Stimulated activated naive CD8-positive, alpha-beta T cell treated with anti-CD3 and anti-CD28 coated beads, Interleukin-15, amount 100 ng/mL, for 72 hours (primary cell): ENCODE results near the gene NLRP6.
"Not testable (repeated sequence)": the region's sequence is repeated elsewhere in the genome, so short reads cannot be mapped to it uniquely, and the experiment has no call there.

Experiments used
- ATAC-seq: fragments of 150-1000 bp; cut with Tn5 transposase; 2 replicates; pipeline ENCODE4 v1.10.0; 2021; ENCODE audit warnings: mild to moderate bottlenecking, moderate library complexity
- DNase-seq, 2 donors: peaks; one replicate each; pipeline ENCODE4 v3.0.0; 2021 to 2022
- H3K27ac Mint-ChIP-seq, 2 donors: one replicate each; pipeline ENCODE4 v1.8.0; 2022; ENCODE audit warnings: mild to moderate bottlenecking in 2 of 2, mixed read lengths in 2 of 2, moderate library complexity in 2 of 2
- H3K27me3 Mint-ChIP-seq: one replicate; pipeline ENCODE4 v1.8.0; 2022; ENCODE audit warnings: mixed read lengths
- H3K4me1 Mint-ChIP-seq: one replicate; pipeline ENCODE4 v1.8.0; 2022; ENCODE audit warnings: mild to moderate bottlenecking, mixed read lengths
- H3K4me3 Mint-ChIP-seq, 2 donors: one replicate each; pipeline ENCODE4 v1.8.0; 2022; ENCODE audit warnings: mild to moderate bottlenecking in 2 of 2, mixed read lengths in 2 of 2, moderate library complexity in 1 of 2
- H3K9me3 Mint-ChIP-seq, 2 donors: one replicate each; pipeline ENCODE4 v1.8.0; 2022; ENCODE audit warnings: mixed read lengths in 2 of 2

NLRP6 gene

DNA sequence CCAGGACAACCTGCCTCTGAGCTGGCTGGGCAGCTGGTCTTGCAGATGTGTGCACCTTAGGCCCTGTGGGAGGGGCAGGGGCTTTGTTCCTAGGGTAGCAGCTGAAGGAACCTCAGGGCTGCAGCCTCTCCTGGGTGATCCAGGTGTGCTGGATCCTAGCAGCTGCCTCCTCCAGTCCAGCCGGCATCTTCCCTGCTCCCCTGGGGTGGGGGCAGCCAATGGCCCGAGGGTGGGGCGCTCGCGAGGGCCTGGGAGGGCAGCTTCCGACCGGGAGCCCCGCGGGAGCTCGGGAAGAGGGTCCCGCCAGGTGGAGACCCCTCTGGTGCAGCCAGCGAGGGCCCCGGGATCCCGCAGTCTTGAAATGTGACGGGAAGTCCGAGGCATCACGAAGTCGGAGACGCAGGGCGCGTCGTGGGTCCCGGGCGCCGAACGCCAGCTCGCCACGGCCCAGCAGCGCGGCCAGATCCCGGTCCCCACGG lies 37.3 kb downstream of the NLRP6 start:
- H3K9me3 Mint-ChIP-seq: no peaks in the 10 kb centered on the region
- ATAC-seq (no peak), DNase-seq (peak in 1 of 2 donors; percentile 33)
- peak overlapping the region; percentile 94 to 98 for H3K4me3 Mint-ChIP-seq
- peak overlapping the region; percentile 87 to 97 for H3K27ac Mint-ChIP-seq
- H3K27me3 Mint-ChIP-seq: no peaks in the 10 kb centered on the region
- peaks cover 50% of the 10 kb centered on the region for H3K4me1 Mint-ChIP-seq

DNA sequence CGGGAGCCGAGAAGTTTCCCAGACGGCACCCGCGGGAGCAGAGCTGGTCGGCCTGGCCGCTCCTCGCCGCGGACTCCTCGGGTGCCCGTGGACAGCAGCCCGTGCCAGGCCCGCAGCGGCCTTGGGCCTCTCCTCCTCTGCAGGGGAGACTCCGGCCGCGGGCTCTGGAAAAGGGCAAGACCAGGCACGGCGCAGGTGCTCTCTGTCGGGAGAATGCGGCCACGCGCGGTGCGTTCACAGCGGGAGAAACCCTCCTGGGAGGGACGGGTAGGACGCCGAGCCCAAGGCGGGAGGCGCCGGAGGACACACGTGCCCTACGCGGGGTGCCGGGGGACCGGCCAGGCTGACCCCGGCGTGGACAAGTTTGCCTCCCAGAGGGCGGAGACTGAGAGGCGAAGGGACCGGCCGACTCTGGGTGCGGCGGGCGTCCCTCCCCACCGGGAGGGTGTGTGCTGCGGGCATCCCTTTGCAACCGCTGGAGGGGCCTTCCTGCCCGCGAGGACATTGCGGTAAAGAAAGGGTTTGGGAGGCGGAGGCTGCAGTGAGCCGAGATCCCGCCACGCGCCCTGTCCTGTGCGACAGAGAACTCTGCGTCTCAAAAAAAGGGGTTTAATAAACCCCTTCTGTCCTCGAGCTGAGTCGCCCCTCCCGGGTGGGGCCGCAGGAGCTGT lies 38.0 kb downstream of the NLRP6 start:
- H3K4me3 Mint-ChIP-seq: peak overlapping the region; percentile 94 to 98
- ATAC-seq: no peak
- DNase-seq: peak; percentile 47 to 73
- H3K27me3 Mint-ChIP-seq: no peaks in the 10 kb centered on the region
- peaks cover 55% of the 10 kb centered on the region for H3K4me1 Mint-ChIP-seq
- no peaks in the 10 kb centered on the region for H3K9me3 Mint-ChIP-seq
- H3K27ac Mint-ChIP-seq: peak overlapping the region; percentile 96 to 97

DNA sequence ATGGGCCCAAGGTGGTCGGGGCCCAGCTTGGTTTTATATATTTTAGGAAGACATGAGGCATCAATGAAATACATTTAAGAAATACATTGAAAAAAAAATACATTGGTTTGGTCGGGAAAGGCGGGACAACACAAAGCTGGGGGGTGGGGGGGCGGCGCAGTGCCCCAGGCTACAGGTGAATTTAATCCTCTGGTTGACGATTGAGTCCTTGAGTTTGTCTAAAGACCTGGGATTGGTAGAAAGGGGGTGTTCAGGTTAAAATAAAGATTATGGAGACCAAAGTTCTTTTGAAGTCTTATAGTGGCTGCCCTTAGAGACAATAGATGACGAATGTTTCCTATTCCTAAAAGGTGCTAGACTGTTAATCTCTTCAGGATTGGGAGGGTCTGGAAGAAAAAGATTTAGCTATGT lies 38.7 kb downstream of the NLRP6 start:
- H3K4me1 Mint-ChIP-seq: peaks cover 52% of the 10 kb centered on the region
- no peaks in the 10 kb centered on the region for H3K9me3 Mint-ChIP-seq
- ATAC-seq (no peak), DNase-seq (no peak)
- peak overlapping the region; percentile 96 to 97 for H3K27ac Mint-ChIP-seq
- peak overlapping the region; percentile 94 to 98 for H3K4me3 Mint-ChIP-seq
- no peaks in the 10 kb centered on the region for H3K27me3 Mint-ChIP-seq

DNA sequence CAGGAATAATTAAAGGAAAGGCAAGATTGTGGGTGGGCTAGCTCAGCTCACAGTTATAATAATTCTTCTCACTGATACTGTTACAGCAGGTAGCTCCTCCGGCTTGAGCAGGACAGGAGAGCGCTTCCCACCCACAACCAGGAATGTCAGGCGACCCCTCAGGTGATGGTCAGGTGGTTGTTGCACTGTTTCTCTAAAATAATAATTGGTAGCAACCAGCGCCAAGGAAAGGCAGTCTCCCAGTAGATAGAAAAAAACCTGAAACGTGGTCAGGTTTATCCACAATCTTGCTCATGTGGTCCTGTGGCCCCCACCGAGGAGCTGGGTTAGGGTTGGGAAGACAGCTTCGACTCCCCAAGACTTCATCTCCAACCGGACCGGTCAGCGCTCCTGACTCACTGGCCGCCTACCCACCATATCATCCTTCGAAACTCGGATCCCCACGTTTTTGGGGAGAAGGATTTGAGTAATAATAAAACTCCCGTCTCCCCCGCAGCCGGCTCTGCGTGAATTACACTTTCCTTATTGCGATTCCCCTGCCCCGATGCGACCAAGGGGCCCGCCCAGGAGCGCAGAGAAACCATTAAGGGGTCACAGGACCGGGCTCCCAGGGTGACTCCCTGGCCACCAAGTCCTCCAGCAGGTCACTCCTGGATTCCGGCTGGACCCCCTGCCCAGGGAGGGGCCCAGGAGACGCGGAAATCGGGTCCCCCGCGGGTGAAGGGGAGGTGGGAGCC lies 39.6 kb downstream of the NLRP6 start:
- peak; percentile 4 for ATAC-seq

DNA sequence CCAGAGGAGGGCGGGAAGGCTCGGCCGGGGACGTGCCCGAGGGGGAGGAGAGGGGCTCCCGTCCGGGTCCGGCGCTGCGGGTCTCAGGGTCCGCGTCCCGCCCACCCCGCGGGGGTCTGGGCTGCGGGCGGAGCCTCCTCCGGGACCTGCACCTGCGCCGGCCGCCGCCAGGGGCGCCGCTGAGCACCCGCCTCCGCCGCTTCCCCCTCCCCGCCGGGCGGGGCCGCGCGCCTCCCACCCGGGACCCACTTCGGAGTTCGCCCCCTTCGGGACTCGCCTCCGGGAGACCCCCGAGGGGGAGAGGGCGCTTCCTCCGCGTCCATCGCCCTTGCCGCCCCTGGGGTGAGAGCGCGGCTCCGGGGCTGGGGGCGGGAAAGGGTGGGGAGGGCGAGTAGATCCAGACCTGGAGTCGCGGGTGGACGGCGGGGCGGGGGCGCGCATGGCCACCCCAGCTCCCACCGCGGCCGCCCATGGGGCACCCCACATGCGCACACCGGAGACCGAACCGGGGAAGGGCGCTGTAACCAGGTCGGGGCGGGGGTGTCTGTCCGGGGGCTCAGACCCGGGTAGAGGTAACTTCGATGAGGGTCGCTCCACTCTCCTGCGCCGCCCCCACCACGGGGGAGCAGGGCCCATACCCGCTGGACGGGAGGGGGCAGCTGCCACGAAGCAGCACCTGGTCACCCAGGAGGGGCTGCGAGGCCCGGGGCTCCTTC lies 40.4 kb downstream of the NLRP6 start:
- not testable (repeated sequence) for H3K9me3 Mint-ChIP-seq, H3K27me3 Mint-ChIP-seq
- H3K27ac Mint-ChIP-seq: peak overlapping the region in 1 of 2 donors; percentile 48
- H3K4me3 Mint-ChIP-seq: peak overlapping the region; percentile 85 to 89
- DNase-seq: peak; percentile 38 to 41
- peaks cover 46% of the 10 kb centered on the region for H3K4me1 Mint-ChIP-seq
- ATAC-seq: peak; percentile 24

More for the DNA sequence above, 39.6 kb downstream of the NLRP6 start:
- peaks cover 48% of the 10 kb centered on the region for H3K4me1 Mint-ChIP-seq
- peak overlapping the region; percentile 92 to 97 for H3K27ac Mint-ChIP-seq
- DNase-seq: peak; percentile 24 to 50
- H3K4me3 Mint-ChIP-seq: peak overlapping the region; percentile 94 to 98
- H3K9me3 Mint-ChIP-seq, H3K27me3 Mint-ChIP-seq: not testable (repeated sequence)

DNA sequence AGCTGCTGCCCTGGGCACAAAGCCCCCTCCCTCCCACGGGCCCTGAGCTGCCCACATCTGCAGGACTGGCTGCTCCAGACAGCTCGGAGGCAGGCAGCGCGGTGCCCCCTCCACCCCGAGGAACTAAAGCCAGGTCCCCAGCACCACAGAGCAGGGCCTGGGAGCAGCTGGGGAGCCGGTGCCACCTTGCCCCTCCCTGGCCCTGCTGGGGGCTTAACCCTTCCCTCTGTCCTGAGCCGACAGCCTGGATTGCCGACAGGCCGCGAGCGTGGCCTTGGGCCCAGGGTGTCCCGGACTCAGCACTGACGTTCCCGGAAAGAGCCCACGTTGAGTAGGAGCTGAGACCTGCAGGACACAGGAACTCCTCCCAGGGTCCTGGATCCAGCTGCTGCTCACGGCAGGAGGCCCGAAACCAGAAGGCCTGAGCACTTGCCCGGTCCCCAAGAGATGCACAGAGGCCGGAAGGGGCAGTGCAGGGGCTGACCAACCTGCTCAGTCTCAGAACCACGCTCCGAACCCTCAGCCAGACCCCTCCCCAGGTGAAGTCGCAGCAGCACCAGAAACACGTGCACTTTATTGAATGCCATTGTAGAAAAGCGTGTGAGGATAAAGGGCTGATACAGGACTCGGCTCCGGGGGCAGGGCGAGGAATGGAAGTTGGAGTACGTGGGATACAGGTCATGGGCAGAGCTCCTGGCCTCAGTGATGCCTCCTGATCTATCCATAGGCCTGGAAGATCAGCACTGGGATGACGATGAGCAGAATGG lies 41.1 kb downstream of the NLRP6 start:
- H3K27me3 Mint-ChIP-seq, H3K9me3 Mint-ChIP-seq: not testable (repeated sequence)
- Mint-ChIP-seq H3K27ac (peak overlapping the region; percentile 84 to 90), H3K4me3 (peak overlapping the region; percentile 85 to 89), H3K4me1 (peaks cover 53% of the 10 kb centered on the region)
- peak in 1 of 2 donors; percentile 37 for DNase-seq
- peak; percentile 25 for ATAC-seq

DNA sequence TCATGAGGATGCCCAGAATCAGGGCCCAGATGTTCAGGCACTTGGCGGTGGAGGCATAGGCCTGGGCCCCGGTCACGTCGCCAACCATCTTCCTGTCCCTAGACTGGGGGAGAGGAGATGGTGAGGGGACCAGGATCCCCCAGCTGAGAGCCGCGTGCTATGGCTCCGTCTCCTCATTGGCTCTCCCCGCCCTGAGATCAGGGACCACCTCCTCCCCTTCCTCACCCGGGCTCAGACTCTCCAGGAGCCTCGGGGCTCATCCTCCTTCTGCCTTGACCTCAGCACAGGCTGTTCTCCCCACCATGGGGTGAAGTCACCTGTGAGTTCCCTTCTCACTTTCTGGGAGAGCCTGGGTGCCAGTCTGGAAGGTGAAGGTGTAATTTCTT lies 41.7 kb downstream of the NLRP6 start:
- peaks cover 59% of the 10 kb centered on the region for H3K4me1 Mint-ChIP-seq
- not testable (repeated sequence) for H3K9me3 Mint-ChIP-seq

DNA sequence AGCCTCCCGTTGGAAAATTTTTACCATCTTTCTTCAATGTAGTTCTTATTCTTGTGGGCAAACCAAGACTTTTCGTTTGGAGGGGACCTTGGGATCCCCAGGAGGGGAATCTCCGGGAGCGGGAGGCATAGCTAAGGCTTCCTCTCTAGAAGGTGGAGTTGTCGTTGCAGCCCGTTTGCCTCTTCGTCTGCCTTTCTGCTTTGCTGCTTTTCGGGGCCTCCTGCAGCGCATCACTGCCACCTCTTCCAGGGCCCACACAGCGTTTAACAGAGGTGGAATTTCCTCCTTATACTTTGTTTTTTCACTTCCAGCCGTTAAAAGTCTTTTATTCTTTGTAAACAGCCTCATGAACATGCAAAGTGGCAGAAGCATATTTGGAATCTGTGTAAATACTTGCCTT lies 45.9 kb downstream of the NLRP6 start:
- Mint-ChIP-seq H3K4me3 (peak overlapping the region; percentile 12 to 60), H3K4me1 (peaks cover 81% of the 10 kb centered on the region), H3K9me3 (no peaks in the 10 kb centered on the region), H3K27ac (no peak overlapping the region), H3K27me3 (no peaks in the 10 kb centered on the region)
- DNase-seq (peak in 1 of 2 donors; percentile 7), ATAC-seq (no peak)

More for the DNA sequence above, 41.7 kb downstream of the NLRP6 start:
- ATAC-seq (peak; percentile 37), DNase-seq (peak in 1 of 2 donors; percentile 48)
- H3K4me3 Mint-ChIP-seq: peak overlapping the region; percentile 85 to 89
- not testable (repeated sequence) for H3K27me3 Mint-ChIP-seq
- peak overlapping the region; percentile 84 to 90 for H3K27ac Mint-ChIP-seq

DNA sequence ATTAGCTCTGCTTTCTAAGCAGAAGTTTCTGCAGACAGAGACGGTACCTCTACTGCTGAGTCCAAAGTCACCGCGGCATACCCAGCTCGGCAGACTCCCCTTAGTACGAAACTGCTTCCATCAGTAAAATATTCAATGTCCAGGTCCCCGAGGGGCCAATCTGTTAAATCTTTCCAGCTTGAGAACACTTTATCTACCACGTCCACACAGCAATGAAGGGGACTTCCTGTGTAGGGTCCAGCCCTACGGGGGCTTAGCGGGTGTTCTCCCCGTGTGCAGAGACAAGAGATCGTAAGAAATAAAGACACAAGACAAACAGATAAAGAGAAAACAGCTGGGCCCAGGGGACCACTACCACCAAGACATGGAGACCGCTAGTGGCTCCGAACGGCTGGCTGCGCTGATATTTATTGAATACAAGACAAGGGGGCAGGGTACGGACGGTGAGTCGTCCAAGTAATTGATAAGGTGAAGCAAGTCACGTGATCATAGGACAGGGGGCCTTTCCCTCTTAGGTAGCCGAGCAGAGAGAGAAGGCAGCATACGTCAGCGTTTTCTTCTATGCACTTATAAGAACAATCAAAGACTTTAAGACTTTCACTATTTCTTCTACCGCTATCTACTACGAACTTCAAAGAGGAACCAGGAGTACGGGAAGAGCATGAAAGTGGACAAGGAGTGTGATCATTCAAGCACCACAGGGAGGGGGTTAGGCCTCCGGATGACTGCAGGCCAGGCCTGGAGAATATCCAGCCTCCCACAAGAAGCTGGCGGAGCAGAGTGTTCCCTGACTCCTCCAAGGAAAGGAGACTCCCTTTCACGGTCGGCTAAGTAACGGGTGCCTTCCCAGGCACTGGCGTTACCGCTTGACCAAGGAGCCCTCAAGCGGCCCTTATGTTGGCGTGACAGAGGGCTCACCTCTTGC lies 46.6 kb downstream of the NLRP6 start:
- Mint-ChIP-seq H3K4me3 (peak overlapping the region; percentile 60), H3K4me1 (peaks cover 82% of the 10 kb centered on the region), H3K27ac (peak overlapping the region in 1 of 2 donors; percentile 35)
- not testable (repeated sequence) for H3K9me3 Mint-ChIP-seq, ATAC-seq, H3K27me3 Mint-ChIP-seq
- DNase-seq: peak in 1 of 2 donors; percentile 10

DNA sequence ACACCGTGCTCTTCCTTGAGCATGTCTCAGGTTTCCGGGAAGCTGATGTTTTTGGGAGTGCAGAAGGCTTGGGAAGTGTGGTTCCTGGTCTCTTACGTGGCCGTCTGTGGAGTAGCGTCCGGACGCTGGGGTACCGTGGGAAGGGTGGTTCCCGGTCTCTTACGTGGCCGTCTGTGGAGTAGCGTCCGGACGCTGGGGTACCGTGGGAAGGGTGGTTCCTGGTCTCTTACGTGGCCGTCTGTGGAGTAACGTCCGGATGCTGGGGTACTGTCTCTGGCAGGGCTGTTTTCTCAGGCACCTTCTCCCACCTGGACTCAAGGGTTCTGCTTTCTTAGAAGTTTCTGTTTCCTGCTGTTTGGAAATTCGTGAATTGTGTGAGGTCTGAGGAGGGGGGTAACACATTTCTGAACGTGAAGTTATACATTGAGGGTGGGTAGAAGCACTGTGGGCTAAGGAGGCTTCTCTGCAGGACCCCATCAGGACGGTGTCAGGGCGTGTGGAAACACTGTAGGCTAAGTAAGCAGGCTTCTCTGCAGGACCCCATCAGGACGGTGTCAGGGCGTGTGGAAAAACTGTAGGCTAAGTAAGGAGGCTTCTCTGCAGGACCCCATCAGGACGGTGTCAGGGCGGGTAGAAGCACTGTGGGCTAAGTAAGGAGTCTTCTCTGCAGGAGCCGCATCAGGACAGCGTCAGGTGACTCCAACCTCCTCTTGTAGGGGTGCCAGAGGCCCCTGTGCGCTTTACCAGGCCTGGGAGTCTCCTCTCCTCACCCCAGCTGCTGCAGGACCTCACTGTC lies 47.8 kb downstream of the NLRP6 start:
- ATAC-seq (peak; percentile 0), DNase-seq (peak in 1 of 2 donors; percentile 34)
- H3K27me3 Mint-ChIP-seq: no peaks in the 10 kb centered on the region
- H3K4me3 Mint-ChIP-seq: peak overlapping the region; percentile 82 to 96
- H3K4me1 Mint-ChIP-seq: peaks cover 82% of the 10 kb centered on the region
- H3K9me3 Mint-ChIP-seq: no peaks in the 10 kb centered on the region
- peak overlapping the region; percentile 94 to 98 for H3K27ac Mint-ChIP-seq

DNA sequence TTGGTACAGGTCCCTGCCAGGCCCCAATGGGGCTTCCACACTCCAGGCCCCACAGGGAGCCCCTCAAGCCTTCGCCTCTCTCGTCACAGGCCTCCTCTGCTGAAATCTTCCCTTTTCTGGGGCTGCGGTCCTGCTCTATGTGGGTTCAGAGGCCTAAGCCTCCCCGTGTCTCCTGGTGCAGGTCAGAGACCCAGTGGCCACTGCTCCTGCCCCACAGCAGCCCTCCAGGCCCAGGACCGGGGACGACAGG lies 48.3 kb downstream of the NLRP6 start:
- H3K4me1 Mint-ChIP-seq: peaks cover 87% of the 10 kb centered on the region
- H3K27ac Mint-ChIP-seq: peak overlapping the region; percentile 94 to 98
- H3K9me3 Mint-ChIP-seq: no peaks in the 10 kb centered on the region
- H3K4me3 Mint-ChIP-seq: peak overlapping the region; percentile 82 to 96
- peak; percentile 3 for ATAC-seq
- DNase-seq: peak in 1 of 2 donors; percentile 36
- no peaks in the 10 kb centered on the region for H3K27me3 Mint-ChIP-seq

DNA sequence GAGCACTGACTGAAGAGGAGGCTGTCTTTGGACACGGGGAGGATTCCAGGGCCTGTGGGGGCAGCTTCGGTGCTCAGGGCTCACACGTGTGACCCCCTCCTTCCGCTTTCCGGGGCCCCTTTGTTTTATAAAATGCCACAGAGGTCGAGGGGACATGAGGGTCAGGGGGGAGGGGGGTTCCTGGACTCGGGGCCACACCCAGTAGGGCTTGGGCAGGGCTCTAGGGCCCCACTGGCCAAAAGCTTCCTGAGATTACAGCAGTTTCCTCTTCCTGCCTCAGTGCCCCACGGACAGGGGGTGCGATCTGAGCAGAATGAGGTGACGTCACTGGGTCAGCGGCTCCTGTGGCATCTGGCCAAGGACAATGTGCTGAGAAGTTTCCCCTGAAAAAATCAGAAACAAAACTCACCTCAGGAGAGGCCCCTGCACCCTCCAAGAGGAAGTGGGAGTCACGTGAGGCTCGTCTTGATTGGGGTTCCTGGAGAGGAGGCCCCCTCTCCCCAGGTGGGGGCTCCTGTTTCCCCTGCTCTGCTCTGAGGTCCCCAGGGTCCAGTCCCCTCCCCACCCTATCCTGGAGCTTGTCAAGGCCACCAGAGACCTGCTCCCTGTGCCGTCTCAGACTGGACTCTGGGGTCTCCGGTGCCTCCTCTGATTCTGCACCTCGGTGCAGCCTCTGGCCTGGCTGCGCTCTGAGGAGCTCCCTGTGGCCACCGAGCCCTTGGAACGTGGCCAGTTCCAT lies 48.8 kb downstream of the NLRP6 start:
- ATAC-seq (peak; percentile 76), DNase-seq (peak; percentile 74 to 91)
- Mint-ChIP-seq H3K27ac (peak overlapping the region; percentile 94 to 98), H3K4me3 (peak overlapping the region; percentile 82 to 96), H3K27me3 (no peaks in the 10 kb centered on the region), H3K4me1 (peaks cover 91% of the 10 kb centered on the region), H3K9me3 (no peaks in the 10 kb centered on the region)

DNA sequence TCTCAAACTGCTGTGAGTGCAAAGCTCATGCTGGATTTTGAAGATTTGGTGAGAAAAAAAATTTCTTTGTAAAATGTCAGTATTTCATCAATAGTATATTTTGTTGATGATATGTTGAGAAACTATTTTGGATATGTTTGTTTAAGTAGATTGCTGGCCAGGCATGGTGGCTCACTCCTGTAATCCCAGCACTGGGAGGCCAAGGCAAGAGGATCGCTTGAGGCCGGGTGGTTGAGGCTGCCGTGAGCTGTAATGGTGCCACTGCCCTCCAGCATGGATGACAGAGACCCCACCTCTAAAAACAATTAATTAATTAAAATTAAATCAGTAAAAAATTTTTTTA lies 49.3 kb downstream of the NLRP6 start:
- no peaks in the 10 kb centered on the region for H3K9me3 Mint-ChIP-seq
- peak overlapping the region; percentile 88 to 98 for H3K27ac Mint-ChIP-seq
- H3K27me3 Mint-ChIP-seq: no peaks in the 10 kb centered on the region
- DNase-seq (no peak), ATAC-seq (no peak)
- peak overlapping the region; percentile 82 to 96 for H3K4me3 Mint-ChIP-seq
- peaks cover 93% of the 10 kb centered on the region for H3K4me1 Mint-ChIP-seq
